ENCODE data around the gene GRHL1.

Gene GRHL1

GRCh38 chr2:9946818-9947217 lies 4.7 kb upstream of the GRHL1 start:
- no peaks in the 10 kb centered on the region for H3K9me3 ChIP-seq (replicated peaks in 1 of 2; ENCODE audit: control insufficient read depth in 2 of 2, insufficient read depth in 1 of 2, low read depth in 1 of 2, low read length in 2 of 2)
- DNase-seq (ENCODE audit: low spot score), result no peak
- no peak overlapping the region for H3K27ac ChIP-seq (replicated peaks; ENCODE audit: low read length)
- no peak overlapping the region for H2BK12ac ChIP-seq (ENCODE audit: low read length)
- no peak overlapping the region for H2BK5ac ChIP-seq (ENCODE audit: low read length)
- H4K91ac ChIP-seq (ENCODE audit: low read depth, low read length, poor library complexity), result no peak overlapping the region
- H3K4ac ChIP-seq (ENCODE audit: low read length), result no peak overlapping the region
- H3K36me3 ChIP-seq (replicated peaks in 1 of 2; ENCODE audit: control insufficient read depth in 2 of 2, insufficient read depth in 2 of 2, low read length in 2 of 2), result no peaks in the 10 kb centered on the region
- no peak overlapping the region for H3K18ac ChIP-seq (ENCODE audit: low read length)
- H3K14ac ChIP-seq (ENCODE audit: low read length), result no peak overlapping the region
- peaks cover 4 to 37% (median 16%) of the 10 kb centered on the region in 3 experiments for H3K27me3 ChIP-seq (ENCODE audit: control insufficient read depth in 3 of 3, insufficient read depth in 3 of 3, low read depth in 1 of 3, low read length in 3 of 3)
- no CpG with 5 or more reads among the region's 5 CpGs for WGBS, 2 donors (ENCODE audit: extremely low coverage in 2 of 2, insufficient read length in 2 of 2, insufficient replicate concordance in 1 of 2)
- H3K4me2 ChIP-seq (ENCODE audit: insufficient read depth, low read length, poor library complexity, severe bottlenecking), result no peak overlapping the region
- H3K9ac ChIP-seq (ENCODE audit: low read depth, low read length, poor library complexity), result no peak overlapping the region
- no peak overlapping the region for H2AFZ ChIP-seq (ENCODE audit: low read length)
- no peaks in the 10 kb centered on the region for H3K79me1 ChIP-seq (ENCODE audit: low read depth, low read length)
- H2BK15ac ChIP-seq (ENCODE audit: low read length), result no peak overlapping the region
- no peak overlapping the region for H4K8ac ChIP-seq (ENCODE audit: low read depth, low read length)
- no peak overlapping the region for H2BK120ac ChIP-seq (ENCODE audit: low read depth, low read length)
- H3K4me1 ChIP-seq (ENCODE audit: control insufficient read depth in 2 of 2, insufficient read depth in 1 of 2, low read depth in 1 of 2, low read length in 2 of 2), result peaks cover 0 to 5% of the 10 kb centered on the region in 2 donors
- no peak overlapping the region for H3K4me3 ChIP-seq (ENCODE audit: low read length in 2 of 2)
- H2AK5ac ChIP-seq (ENCODE audit: low read depth, low read length), result no peak overlapping the region
- no peak overlapping the region for H3K23ac ChIP-seq (ENCODE audit: low read depth, low read length, poor library complexity)

- Histone ChIP-seq H3K36me3 (replicated peaks in 1 of 2; ENCODE audit: control insufficient read depth in 2 of 2, insufficient read depth in 2 of 2, low read length in 2 of 2) (no peaks in the 10 kb centered on the region), H2BK12ac (ENCODE audit: low read length) (no peak overlapping the region), H3K9me3 (replicated peaks in 1 of 2; ENCODE audit: control insufficient read depth in 2 of 2, insufficient read depth in 1 of 2, low read depth in 1 of 2, low read length in 2 of 2) (no peaks in the 10 kb centered on the region), H3K23ac (ENCODE audit: low read depth, low read length, poor library complexity) (no peak overlapping the region), H4K8ac (ENCODE audit: low read depth, low read length) (no peak overlapping the region), H4K91ac (ENCODE audit: low read depth, low read length, poor library complexity) (no peak overlapping the region), H3K4ac (ENCODE audit: low read length) (no peak overlapping the region), H3K4me2 (ENCODE audit: insufficient read depth, low read length, poor library complexity, severe bottlenecking) (no peak overlapping the region), H3K9ac (ENCODE audit: low read depth, low read length, poor library complexity) (no peak overlapping the region), H3K79me1 (ENCODE audit: low read depth, low read length) (no peaks in the 10 kb centered on the region), H2BK120ac (ENCODE audit: low read depth, low read length) (no peak overlapping the region), H3K18ac (ENCODE audit: low read length) (no peak overlapping the region), H3K4me3 (ENCODE audit: low read length in 2 of 2) (no peak overlapping the region), H3K27ac (replicated peaks; ENCODE audit: low read length) (no peak overlapping the region), H2BK5ac (ENCODE audit: low read length) (no peak overlapping the region), H3K14ac (ENCODE audit: low read length) (no peak overlapping the region), H2AK5ac (ENCODE audit: low read depth, low read length) (no peak overlapping the region), H3K27me3 (ENCODE audit: control insufficient read depth in 3 of 3, insufficient read depth in 3 of 3, low read depth in 1 of 3, low read length in 3 of 3) (peaks cover 4 to 55% (median 26%) of the 10 kb centered on the region in 3 experiments), H2AFZ (ENCODE audit: low read length) (no peak overlapping the region), H3K4me1 (ENCODE audit: control insufficient read depth in 2 of 2, insufficient read depth in 1 of 2, low read depth in 1 of 2, low read length in 2 of 2) (peaks cover 2 to 3% of the 10 kb centered on the region in 2 donors), H2BK15ac (ENCODE audit: low read length) (no peak overlapping the region)
- WGBS, 2 donors (ENCODE audit: extremely low coverage in 2 of 2, insufficient read length in 2 of 2, insufficient replicate concordance in 1 of 2), result no CpG with 5 or more reads among the region's 6 CpGs
- no peak for DNase-seq (ENCODE audit: low spot score)
Observed at GRCh38 chr2:9948721-9949120, 2.8 kb upstream of the GRHL1 start.

GRCh38 chr2:9949239-9949991 lies 2.1 kb upstream of the GRHL1 start:
- Histone ChIP-seq H3K9ac (ENCODE audit: low read depth, low read length, poor library complexity) (peak overlapping the region; percentile 34), H2BK15ac (ENCODE audit: low read length) (peak overlapping the region; percentile 55), H3K4me1 (ENCODE audit: control insufficient read depth in 2 of 2, insufficient read depth in 1 of 2, low read depth in 1 of 2, low read length in 2 of 2) (peaks cover 2 to 3% of the 10 kb centered on the region in 2 donors), H2BK5ac (ENCODE audit: low read length) (no peak overlapping the region), H3K14ac (ENCODE audit: low read length) (no peak overlapping the region), H3K27ac (replicated peaks; ENCODE audit: low read length) (no peak overlapping the region), H3K79me1 (ENCODE audit: low read depth, low read length) (no peaks in the 10 kb centered on the region), H2AFZ (ENCODE audit: low read length) (no peak overlapping the region), H2AK5ac (ENCODE audit: low read depth, low read length) (no peak overlapping the region), H4K91ac (ENCODE audit: low read depth, low read length, poor library complexity) (no peak overlapping the region), H3K4me3 (ENCODE audit: low read length in 2 of 2) (no peak overlapping the region), H3K23ac (ENCODE audit: low read depth, low read length, poor library complexity) (no peak overlapping the region), H4K8ac (ENCODE audit: low read depth, low read length) (no peak overlapping the region), H2BK120ac (ENCODE audit: low read depth, low read length) (no peak overlapping the region), H3K4ac (ENCODE audit: low read length) (no peak overlapping the region), H3K18ac (ENCODE audit: low read length) (peak overlapping the region; percentile 32), H3K9me3 (replicated peaks in 1 of 2; ENCODE audit: control insufficient read depth in 2 of 2, insufficient read depth in 1 of 2, low read depth in 1 of 2, low read length in 2 of 2) (no peaks in the 10 kb centered on the region), H2BK12ac (ENCODE audit: low read length) (no peak overlapping the region), H3K36me3 (replicated peaks in 1 of 2; ENCODE audit: control insufficient read depth in 2 of 2, insufficient read depth in 2 of 2, low read length in 2 of 2) (no peaks in the 10 kb centered on the region), H3K4me2 (ENCODE audit: insufficient read depth, low read length, poor library complexity, severe bottlenecking) (no peak overlapping the region), H3K27me3 (ENCODE audit: control insufficient read depth in 3 of 3, insufficient read depth in 3 of 3, low read depth in 1 of 3, low read length in 3 of 3) (peaks cover 4 to 59% (median 26%) of the 10 kb centered on the region in 3 experiments)
- WGBS, 2 donors (ENCODE audit: extremely low coverage in 2 of 2, insufficient read length in 2 of 2, insufficient replicate concordance in 1 of 2), result no CpG with 5 or more reads among the region's 23 CpGs
- no peak for DNase-seq (ENCODE audit: low spot score)

GRCh38 chr2:9949992-9950520 lies 1.4 kb upstream of the GRHL1 start:
- no peak overlapping the region for H2BK120ac ChIP-seq (ENCODE audit: low read depth, low read length)
- H3K79me1 ChIP-seq (ENCODE audit: low read depth, low read length), result no peaks in the 10 kb centered on the region
- H2AK5ac ChIP-seq (ENCODE audit: low read depth, low read length), result no peak overlapping the region
- no peak overlapping the region for H3K4ac ChIP-seq (ENCODE audit: low read length)
- peak overlapping the region; percentile 20 for H2BK15ac ChIP-seq (ENCODE audit: low read length)
- H2AFZ ChIP-seq (ENCODE audit: low read length), result peak overlapping the region; percentile 99
- H3K4me3 ChIP-seq (ENCODE audit: low read length in 2 of 2), result peak overlapping the region in 1 of 2 donors; percentile 91
- H3K18ac ChIP-seq (ENCODE audit: low read length), result peak overlapping the region; percentile 92
- no peak overlapping the region for H3K27ac ChIP-seq (replicated peaks; ENCODE audit: low read length)
- H3K23ac ChIP-seq (ENCODE audit: low read depth, low read length, poor library complexity), result no peak overlapping the region
- H3K9me3 ChIP-seq (replicated peaks in 1 of 2; ENCODE audit: control insufficient read depth in 2 of 2, insufficient read depth in 1 of 2, low read depth in 1 of 2, low read length in 2 of 2), result no peaks in the 10 kb centered on the region
- H4K8ac ChIP-seq (ENCODE audit: low read depth, low read length), result no peak overlapping the region
- no CpG with 5 or more reads among the region's 14 CpGs for WGBS, 2 donors (ENCODE audit: extremely low coverage in 2 of 2, insufficient read length in 2 of 2, insufficient replicate concordance in 1 of 2)
- peak overlapping the region; percentile 92 for H3K4me2 ChIP-seq (ENCODE audit: insufficient read depth, low read length, poor library complexity, severe bottlenecking)
- H3K36me3 ChIP-seq (replicated peaks in 1 of 2; ENCODE audit: control insufficient read depth in 2 of 2, insufficient read depth in 2 of 2, low read length in 2 of 2), result no peaks in the 10 kb centered on the region
- no peak overlapping the region for H3K14ac ChIP-seq (ENCODE audit: low read length)
- peaks cover 2 to 3% of the 10 kb centered on the region in 2 donors for H3K4me1 ChIP-seq (ENCODE audit: control insufficient read depth in 2 of 2, insufficient read depth in 1 of 2, low read depth in 1 of 2, low read length in 2 of 2)
- H2BK5ac ChIP-seq (ENCODE audit: low read length), result no peak overlapping the region
- peak overlapping the region; percentile 0 for H3K9ac ChIP-seq (ENCODE audit: low read depth, low read length, poor library complexity)
- no peak for DNase-seq (ENCODE audit: low spot score)
- no peak overlapping the region for H4K91ac ChIP-seq (ENCODE audit: low read depth, low read length, poor library complexity)
- peaks cover 4 to 52% (median 26%) of the 10 kb centered on the region in 3 experiments for H3K27me3 ChIP-seq (ENCODE audit: control insufficient read depth in 3 of 3, insufficient read depth in 3 of 3, low read depth in 1 of 3, low read length in 3 of 3)
- H2BK12ac ChIP-seq (ENCODE audit: low read length), result no peak overlapping the region
